ENCODE data around the gene FSD1L. TPM values are rescaled to one million over a fixed set of nuclear protein-coding genes. Genes with fewer than 3 reads are reported as not detected.

Gene FSD1L
- total RNA-seq, 2 experiments from 2014 or later: 0.38 to 0.56 TPM

DNA sequence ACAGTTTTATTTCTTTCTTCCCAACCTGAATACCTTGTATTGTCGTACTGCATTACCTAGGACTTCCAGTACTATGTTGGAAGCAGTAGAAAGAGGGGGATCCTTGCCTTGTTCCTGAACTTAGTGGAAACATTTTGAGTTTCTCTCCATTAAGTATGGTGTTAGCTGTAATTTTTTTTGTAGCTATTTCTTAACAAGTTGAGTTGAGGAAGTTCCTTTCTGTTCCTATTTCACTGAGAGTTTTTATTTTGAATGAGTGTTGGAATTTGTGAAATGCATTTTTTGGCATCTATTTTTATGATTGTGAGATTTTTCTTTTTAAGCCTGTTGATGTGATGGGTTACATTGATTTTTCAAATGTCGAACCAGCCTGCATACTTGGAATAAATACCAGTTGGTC, 49.0 kb downstream of the FSD1L start:
- ATAC-seq (ENCODE audit: poor library complexity) (no peak), DNase-seq (no peak)
- Histone ChIP-seq H3K27ac (ENCODE audit: low read depth in 1 of 2, low read length in 2 of 2) (no peak overlapping the region), H3K4me1 (ENCODE audit: insufficient read depth, low read length) (no peaks in the 10 kb centered on the region), H3K27me3 (ENCODE audit: control insufficient read depth in 1 of 2, insufficient read depth in 2 of 2, low read length in 2 of 2) (no peaks in the 10 kb centered on the region), H3K9me3 (ENCODE audit: control insufficient read depth in 1 of 2, insufficient read depth in 1 of 2, low read length in 2 of 2) (peaks cover 0 to 3% of the 10 kb centered on the region in 2 experiments), H3K4me3 (ENCODE audit: low read length) (no peak overlapping the region), H3K36me3 (ENCODE audit: insufficient read depth, low read length) (no peaks in the 10 kb centered on the region)
- intact Hi-C loops (cut with DNase I, micrococcal nuclease): no loop called here
- Mint-ChIP-seq H3K9me3 (peaks cover 2% of the 10 kb centered on the region), H3K27ac (no peak overlapping the region), H3K27me3 (no peaks in the 10 kb centered on the region), H3K4me1 (ENCODE audit: low read depth) (no peaks in the 10 kb centered on the region), H3K36me3 (ENCODE audit: low read depth) (no peaks in the 10 kb centered on the region), H3K4me3 (no peak overlapping the region)
- TF ChIP-seq, protein P1, sequence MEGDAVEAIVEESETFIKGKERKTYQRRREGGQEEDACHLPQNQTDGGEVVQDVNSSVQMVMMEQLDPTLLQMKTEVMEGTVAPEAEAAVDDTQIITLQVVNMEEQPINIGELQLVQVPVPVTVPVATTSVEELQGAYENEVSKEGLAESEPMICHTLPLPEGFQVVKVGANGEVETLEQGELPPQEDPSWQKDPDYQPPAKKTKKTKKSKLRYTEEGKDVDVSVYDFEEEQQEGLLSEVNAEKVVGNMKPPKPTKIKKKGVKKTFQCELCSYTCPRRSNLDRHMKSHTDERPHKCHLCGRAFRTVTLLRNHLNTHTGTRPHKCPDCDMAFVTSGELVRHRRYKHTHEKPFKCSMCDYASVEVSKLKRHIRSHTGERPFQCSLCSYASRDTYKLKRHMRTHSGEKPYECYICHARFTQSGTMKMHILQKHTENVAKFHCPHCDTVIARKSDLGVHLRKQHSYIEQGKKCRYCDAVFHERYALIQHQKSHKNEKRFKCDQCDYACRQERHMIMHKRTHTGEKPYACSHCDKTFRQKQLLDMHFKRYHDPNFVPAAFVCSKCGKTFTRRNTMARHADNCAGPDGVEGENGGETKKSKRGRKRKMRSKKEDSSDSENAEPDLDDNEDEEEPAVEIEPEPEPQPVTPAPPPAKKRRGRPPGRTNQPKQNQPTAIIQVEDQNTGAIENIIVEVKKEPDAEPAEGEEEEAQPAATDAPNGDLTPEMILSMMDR (IDR thresholded peaks at IDR 0.05): no peak
- POLR2A ChIA-PET: no interaction called here
- CTCF ChIA-PET: interaction anchor here (1.2 kb wide), 1 partner anchor 10 kb away, joined by 4 read pairs; no protein-coding TSS in a partner anchor

DNA sequence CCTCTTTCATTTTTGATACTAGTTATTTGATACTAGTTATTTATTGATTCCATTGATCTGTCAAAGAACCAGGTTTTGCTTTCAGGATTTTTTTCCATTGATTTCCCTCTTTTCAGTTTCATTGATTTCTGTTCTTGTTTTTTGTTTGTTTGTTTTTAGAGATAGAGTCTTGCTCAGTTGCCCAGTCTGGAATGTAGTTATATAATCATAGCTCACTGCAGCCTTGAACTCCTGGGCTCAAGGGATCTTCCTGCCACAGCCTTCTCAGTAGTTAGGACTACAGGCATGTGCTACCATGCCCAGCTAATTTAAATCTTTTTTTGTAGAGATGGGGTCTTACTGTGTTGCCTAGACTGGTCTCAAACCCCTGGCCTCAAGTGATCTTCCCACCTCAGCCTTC, 49.9 kb downstream of the FSD1L start:
- no peak for ATAC-seq (ENCODE audit: poor library complexity)
- POLR2A ChIA-PET: no interaction called here
- TF ChIP-seq, protein P1 (IDR thresholded peaks at IDR 0.05): no peak

DNA sequence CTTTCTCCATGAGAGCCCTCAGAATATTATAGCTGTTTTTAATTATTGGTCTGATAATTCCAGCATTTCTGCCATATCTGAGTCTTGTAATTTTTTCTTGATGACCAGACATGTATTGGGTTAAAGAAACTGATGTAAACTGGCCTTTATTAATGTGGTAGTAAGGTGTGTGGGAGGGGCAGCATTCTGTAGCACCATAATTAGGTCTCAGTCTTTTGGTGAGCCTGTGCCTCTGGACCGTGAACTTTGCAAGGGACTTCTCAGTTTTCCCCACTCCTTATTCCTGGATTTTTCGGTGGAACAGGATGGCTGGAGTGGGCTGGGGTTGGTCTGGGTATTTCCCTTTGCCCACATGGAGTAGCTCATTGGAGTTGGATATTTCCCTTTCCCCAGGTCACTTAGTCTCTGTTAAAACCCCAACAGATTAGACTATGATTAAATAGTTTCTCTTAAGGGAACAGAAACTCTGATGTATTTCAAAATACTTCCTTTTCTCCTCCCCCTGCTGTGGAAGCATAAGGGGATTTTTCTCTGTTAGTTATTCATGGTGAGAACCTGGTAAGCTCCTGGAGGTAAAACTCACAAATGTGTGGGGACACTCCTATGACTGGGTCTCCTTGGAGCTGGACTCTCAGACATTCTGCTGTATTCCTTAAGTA, 52.4 kb downstream of the FSD1L start:
- POLR2A ChIA-PET: no interaction called here
- H3K4me3 ChIP-seq (ENCODE audit: low read length): no peak overlapping the region
- CTCF ChIA-PET: no interaction called here

More for the DNA sequence above, 49.9 kb downstream of the FSD1L start:
- H3K4me1 ChIP-seq (ENCODE audit: insufficient read depth, low read length): no peaks in the 10 kb centered on the region
- no peaks in the 10 kb centered on the region for H3K4me1 Mint-ChIP-seq (ENCODE audit: low read depth)
- CTCF ChIA-PET: no interaction called here
- no peaks in the 10 kb centered on the region for H3K27me3 Mint-ChIP-seq
- intact Hi-C loops (cut with DNase I, micrococcal nuclease): no loop called here
- no peak overlapping the region for H3K27ac ChIP-seq (ENCODE audit: low read depth in 1 of 2, low read length in 2 of 2)
- peaks cover 0 to 3% of the 10 kb centered on the region in 2 experiments for H3K9me3 ChIP-seq (ENCODE audit: control insufficient read depth in 1 of 2, insufficient read depth in 1 of 2, low read length in 2 of 2)
- no peaks in the 10 kb centered on the region for H3K36me3 Mint-ChIP-seq (ENCODE audit: low read depth)
- H3K9me3 Mint-ChIP-seq: peaks cover 2% of the 10 kb centered on the region
- H3K27ac Mint-ChIP-seq: no peak overlapping the region
- no peaks in the 10 kb centered on the region for H3K27me3 ChIP-seq (ENCODE audit: control insufficient read depth in 1 of 2, insufficient read depth in 2 of 2, low read length in 2 of 2)
- no peak overlapping the region for H3K4me3 Mint-ChIP-seq
- no peak for DNase-seq
- no peaks in the 10 kb centered on the region for H3K36me3 ChIP-seq (ENCODE audit: insufficient read depth, low read length)
- no peak overlapping the region for H3K4me3 ChIP-seq (ENCODE audit: low read length)

More for the DNA sequence above, 52.4 kb downstream of the FSD1L start:
- H3K4me1 ChIP-seq (ENCODE audit: insufficient read depth, low read length): no peaks in the 10 kb centered on the region
- intact Hi-C loops (cut with DNase I, micrococcal nuclease): no loop called here
- H3K9me3 Mint-ChIP-seq: peaks cover 2% of the 10 kb centered on the region
- no peak overlapping the region for H3K4me3 Mint-ChIP-seq
- no peak overlapping the region for H3K27ac Mint-ChIP-seq
- H3K4me1 Mint-ChIP-seq (ENCODE audit: low read depth): no peaks in the 10 kb centered on the region
- peaks cover 0 to 3% of the 10 kb centered on the region in 2 experiments for H3K9me3 ChIP-seq (ENCODE audit: control insufficient read depth in 1 of 2, insufficient read depth in 1 of 2, low read length in 2 of 2)
- DNase-seq (peak in 2 of 14 experiments; percentile 42 to 47), ATAC-seq (ENCODE audit: poor library complexity) (no peak)
- H3K36me3 Mint-ChIP-seq (ENCODE audit: low read depth): no peaks in the 10 kb centered on the region
- no peaks in the 10 kb centered on the region for H3K36me3 ChIP-seq (ENCODE audit: insufficient read depth, low read length)
- H3K27me3 ChIP-seq (ENCODE audit: control insufficient read depth in 1 of 2, insufficient read depth in 2 of 2, low read length in 2 of 2): no peaks in the 10 kb centered on the region
- no peak overlapping the region for H3K27ac ChIP-seq (ENCODE audit: low read depth in 1 of 2, low read length in 2 of 2)
- TF ChIP-seq, protein P1 (IDR thresholded peaks at IDR 0.05): no peak
- H3K27me3 Mint-ChIP-seq: no peaks in the 10 kb centered on the region

All from CD4-positive, alpha-beta T cell (primary cell).